ENCODE measurements around the gene ST6GALNAC2.
A peak's percentile ranks its signal among the peaks of the same experiment; 100 is the strongest.

The ST6GALNAC2 gene

GRCh38 chr17:76554131-76554530, 31.5 kb downstream of the ST6GALNAC2 start:
- TF ChIP-seq CTCF (IDR thresholded peaks at IDR 0.05; ENCODE audit: insufficient read depth, low read depth, low read length, missing control alignments) = no peak
- no peak for DNase-seq (ENCODE audit: low read depth)
- no peak overlapping the region for H3K4me3 ChIP-seq (ENCODE audit: low read depth, low read length)

- no peak for DNase-seq (ENCODE audit: low read depth)
- no peak overlapping the region for H3K4me3 ChIP-seq (ENCODE audit: low read depth, low read length)
Observed at GRCh38 chr17:76553178-76553908, 32.3 kb downstream of the ST6GALNAC2 start.

GRCh38 chr17:76551685-76552084, 34.0 kb downstream of the ST6GALNAC2 start:
- TF ChIP-seq CTCF (IDR thresholded peaks at IDR 0.05; ENCODE audit: insufficient read depth, low read depth, low read length, missing control alignments) = no peak
- no peak for DNase-seq (ENCODE audit: low read depth)
- no peak overlapping the region for H3K4me3 ChIP-seq (ENCODE audit: low read depth, low read length)

More at GRCh38 chr17:76553178-76553908, 32.3 kb downstream of the ST6GALNAC2 start:
- no peak for TF ChIP-seq CTCF (IDR thresholded peaks at IDR 0.05; ENCODE audit: insufficient read depth, low read depth, low read length, missing control alignments)

GRCh38 chr17:76550712-76551615, 34.7 kb downstream of the ST6GALNAC2 start:
- no peak for TF ChIP-seq CTCF (IDR thresholded peaks at IDR 0.05; ENCODE audit: insufficient read depth, low read depth, low read length, missing control alignments)
- H3K4me3 ChIP-seq (ENCODE audit: low read depth, low read length) = no peak overlapping the region
- DNase-seq (ENCODE audit: low read depth) = peak; percentile 12

- no peak overlapping the region; the same call in 1 of the 2 replicates for H3K4me3 ChIP-seq (ENCODE audit: low read depth, low read length)
- no peak for DNase-seq (ENCODE audit: low read depth)
- no peak for TF ChIP-seq CTCF (IDR thresholded peaks at IDR 0.05; ENCODE audit: insufficient read depth, low read depth, low read length, missing control alignments)
Observed at GRCh38 chr17:76549539-76549938, 36.1 kb downstream of the ST6GALNAC2 start.

- no peak overlapping the region for H3K4me3 ChIP-seq (ENCODE audit: low read depth, low read length)
- DNase-seq (ENCODE audit: low read depth) = no peak
- no peak for TF ChIP-seq CTCF (IDR thresholded peaks at IDR 0.05; ENCODE audit: insufficient read depth, low read depth, low read length, missing control alignments)
Observed at GRCh38 chr17:76549215-76549518, 36.5 kb downstream of the ST6GALNAC2 start.

Data from GM12865 (cell line).